Measurements from ENCODE around the gene ANKRD44. TPM values are rescaled to one million over a fixed set of nuclear protein-coding genes. Genes with fewer than 3 reads are reported as not detected.
A peak's percentile ranks its signal among the peaks of the same experiment; 100 is the strongest.

The ANKRD44 gene
- polyA plus RNA-seq, 2 of the 4 experiments (the other 2 are of a cell fraction) = 0.97 to 5.9 TPM

GRCh38 chr2:197254776-197255530, 55.6 kb downstream of the ANKRD44 start:
- no peak for FAIRE-seq
- WGBS (ENCODE audit: missing lambda C conversion rate) = 79% methylated on average over 5 of the region's 5 CpGs
- Histone ChIP-seq H3K27ac (no peak overlapping the region), H3K4me3 (no peak overlapping the region), H3K9me3 (no peaks in the 10 kb centered on the region), H3K4me2 (no peak overlapping the region), H3K4me1 (no peaks in the 10 kb centered on the region)
- ChIA-PET POLR2A (no interaction called here), CTCF (interaction anchor here (1.3 kb wide), 1 partner anchor 56 kb away, joined by 3 read pairs; no protein-coding TSS in a partner anchor)
- DNase-seq (ENCODE audit: low read depth in 1 of 2, low spot score in 1 of 2) = no peak
- peak in 1 of 2 experiments; percentile 31; a peak in 1 of 6 replicates for ATAC-seq
- TF ChIP-seq NPAS2 (CRISPR knock-in tag; IDR thresholded peaks at IDR 0.05; ENCODE audit: borderline replicate concordance) (no peak), RCOR1 (IDR thresholded peaks at IDR 0.05; ENCODE audit: low read depth, low read length) (no peak), TP53 (CRISPR knock-in tag; IDR thresholded peaks at IDR 0.05) (no peak), KDM5A (IDR thresholded peaks at IDR 0.05) (no peak), USF2 (IDR thresholded peaks at IDR 0.05) (no peak), EHF (CRISPR knock-in tag; IDR thresholded peaks at IDR 0.05) (no peak), POLR2A (IDR thresholded peaks at IDR 0.05; ENCODE audit: low read length) (no peak), ZSCAN20 (CRISPR knock-in tag; IDR thresholded peaks at IDR 0.05) (no peak), POLR2AphosphoS2 (conservative IDR thresholded peaks at IDR 0.05; ENCODE audit: low read length) (no peak), CHD2 (IDR thresholded peaks at IDR 0.05; ENCODE audit: low read length, partially characterized antibody) (no peak), HOXB13 (CRISPR knock-in tag; IDR thresholded peaks at IDR 0.05; ENCODE audit: low read depth) (no peak), HOXB5 (CRISPR knock-in tag; IDR thresholded peaks at IDR 0.05) (no peak), ZC3H11A (IDR thresholded peaks at IDR 0.05) (no peak), BHLHE40 (IDR thresholded peaks at IDR 0.05; ENCODE audit: low read depth, low read length) (no peak), BCL3 (IDR thresholded peaks at IDR 0.05) (no peak), EHMT2 (IDR thresholded peaks at IDR 0.05; ENCODE audit: low read depth) (no peak), CHD4 (IDR thresholded peaks at IDR 0.05; ENCODE audit: borderline replicate concordance) (no peak), ATOH8 (CRISPR knock-in tag; IDR thresholded peaks at IDR 0.05; ENCODE audit: low read depth) (no peak), HOXA7 (CRISPR knock-in tag; IDR thresholded peaks at IDR 0.05) (no peak), RFX5 (IDR thresholded peaks at IDR 0.05) (no peak)

GRCh38 chr2:197251576-197251975, 59.0 kb downstream of the ANKRD44 start:
- ATAC-seq (no peak), DNase-seq (ENCODE audit: low read depth in 1 of 2, low spot score in 1 of 2) (no peak), FAIRE-seq (no peak)
- Histone ChIP-seq H3K27ac (no peak overlapping the region), H3K9me3 (no peaks in the 10 kb centered on the region), H3K4me2 (no peak overlapping the region), H3K4me3 (no peak overlapping the region), H3K4me1 (no peaks in the 10 kb centered on the region)
- TF ChIP-seq BHLHE40 (IDR thresholded peaks at IDR 0.05; ENCODE audit: low read depth, low read length) (no peak), ESRRA (IDR thresholded peaks at IDR 0.05; ENCODE audit: borderline replicate concordance, low read length) (no peak), POLR2AphosphoS2 (conservative IDR thresholded peaks at IDR 0.05; ENCODE audit: low read length) (no peak), E2F6 (IDR thresholded peaks at IDR 0.05; ENCODE audit: borderline replicate concordance, low read depth) (no peak), HOXA7 (CRISPR knock-in tag; IDR thresholded peaks at IDR 0.05) (no peak), MAX (IDR thresholded peaks at IDR 0.05) (no peak)
- ChIA-PET CTCF (no interaction called here), POLR2A (no interaction called here)
- 49% methylated on average over 4 of the region's 4 CpGs for WGBS (ENCODE audit: missing lambda C conversion rate)

All from A549 (cell line).